Peyer's patch (tissue), 4 donors: ENCODE results near the gene SLC23A2.

Experiments
- POLR2A ChIP-seq, 2 donors: fragments of 450-650 bp; IDR thresholded peaks; one replicate each; pipeline ENCODE4 v1.5.1; 2017; ENCODE audit warnings: antibody characterized with exemption in 2 of 2, mild to moderate bottlenecking in 2 of 2, moderate library complexity in 2 of 2
- TF ChIP-seq, protein P1 (sequence below), 6 experiments: fragments of 450-650 bp in 4 of 6; fragments of 200-600 bp in 2 of 6; sonication (generic) in 1 of 6; IDR thresholded peaks; one replicate each; pipeline ENCODE4 v1.5.1; 2017 to 2019; ENCODE audit warnings: antibody characterized with exemption in 6 of 6, mild to moderate bottlenecking in 3 of 6, moderate library complexity in 1 of 6

GRCh38 chr20:4867051-4867450 lies 134.3 kb downstream of the SLC23A2 start:
- TF ChIP-seq, protein P1, sequence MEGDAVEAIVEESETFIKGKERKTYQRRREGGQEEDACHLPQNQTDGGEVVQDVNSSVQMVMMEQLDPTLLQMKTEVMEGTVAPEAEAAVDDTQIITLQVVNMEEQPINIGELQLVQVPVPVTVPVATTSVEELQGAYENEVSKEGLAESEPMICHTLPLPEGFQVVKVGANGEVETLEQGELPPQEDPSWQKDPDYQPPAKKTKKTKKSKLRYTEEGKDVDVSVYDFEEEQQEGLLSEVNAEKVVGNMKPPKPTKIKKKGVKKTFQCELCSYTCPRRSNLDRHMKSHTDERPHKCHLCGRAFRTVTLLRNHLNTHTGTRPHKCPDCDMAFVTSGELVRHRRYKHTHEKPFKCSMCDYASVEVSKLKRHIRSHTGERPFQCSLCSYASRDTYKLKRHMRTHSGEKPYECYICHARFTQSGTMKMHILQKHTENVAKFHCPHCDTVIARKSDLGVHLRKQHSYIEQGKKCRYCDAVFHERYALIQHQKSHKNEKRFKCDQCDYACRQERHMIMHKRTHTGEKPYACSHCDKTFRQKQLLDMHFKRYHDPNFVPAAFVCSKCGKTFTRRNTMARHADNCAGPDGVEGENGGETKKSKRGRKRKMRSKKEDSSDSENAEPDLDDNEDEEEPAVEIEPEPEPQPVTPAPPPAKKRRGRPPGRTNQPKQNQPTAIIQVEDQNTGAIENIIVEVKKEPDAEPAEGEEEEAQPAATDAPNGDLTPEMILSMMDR (IDR thresholded peaks at IDR 0.05): no peak
- TF ChIP-seq POLR2A (IDR thresholded peaks at IDR 0.05): no peak
